DMS 273 treated with DMSO at 0.1 percent for 48 hours (cell line): ENCODE measurements around the gene RS1.

Experiments
- DNase-seq: peaks from one replicate; lab custom pipeline; 2025; lab: John Stamatoyannopoulos, UW

The RS1 gene

GRCh38 chrX:18668071-18668835 lies 3.7 kb downstream of the RS1 start:
- no peak for DNase-seq

DNA sequence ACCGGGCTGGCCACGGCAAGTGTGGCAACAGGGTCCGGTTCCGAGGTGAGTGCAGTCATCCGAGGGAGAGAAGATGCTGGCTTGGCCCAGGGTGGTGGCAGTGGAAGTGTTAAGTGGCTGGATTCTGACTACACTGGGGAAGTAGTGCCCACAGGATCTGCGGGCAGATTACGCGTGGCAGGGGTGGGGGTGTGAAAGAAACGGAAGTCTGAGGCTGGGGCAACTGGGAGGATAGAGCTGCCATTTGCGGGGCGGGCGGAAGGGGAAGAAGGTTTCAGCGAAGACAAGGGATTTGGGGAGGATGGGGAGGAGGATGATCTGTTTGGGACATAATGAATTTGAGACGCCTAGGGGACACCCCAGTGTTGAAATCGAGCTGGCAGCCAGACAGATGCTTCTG lies 5.3 kb downstream of the RS1 start:
- no peak for DNase-seq

DNA sequence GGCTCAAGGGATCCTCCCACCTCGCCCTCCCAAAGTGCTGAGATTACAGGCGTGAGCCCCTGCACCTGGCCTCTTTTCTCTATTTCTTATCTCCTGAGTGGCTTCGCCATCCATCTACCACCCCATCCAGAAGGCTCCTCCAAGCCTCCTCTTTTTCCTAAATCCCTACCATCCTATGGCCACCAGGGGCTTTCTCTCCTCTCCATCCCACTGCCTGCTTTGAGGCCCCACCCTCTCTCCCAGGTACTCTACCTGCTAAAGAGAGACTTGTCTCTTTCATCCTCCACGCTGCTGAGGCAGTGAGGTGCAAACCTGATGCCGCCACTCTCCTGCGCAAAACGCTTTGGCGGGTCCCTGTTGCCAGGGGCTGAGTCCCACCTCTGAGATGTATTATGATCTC lies 7.0 kb downstream of the RS1 start:
- no peak for DNase-seq

GRCh38 chrX:18661273-18661672 lies 10.6 kb downstream of the RS1 start:
- no peak for DNase-seq

- no peak for DNase-seq
These were observed 16.8 kb downstream of the RS1 start for GRCh38 chrX:18654875-18655836.

- DNase-seq, result no peak
These were observed 19.3 kb downstream of the RS1 start for GRCh38 chrX:18652636-18653035.

DNA sequence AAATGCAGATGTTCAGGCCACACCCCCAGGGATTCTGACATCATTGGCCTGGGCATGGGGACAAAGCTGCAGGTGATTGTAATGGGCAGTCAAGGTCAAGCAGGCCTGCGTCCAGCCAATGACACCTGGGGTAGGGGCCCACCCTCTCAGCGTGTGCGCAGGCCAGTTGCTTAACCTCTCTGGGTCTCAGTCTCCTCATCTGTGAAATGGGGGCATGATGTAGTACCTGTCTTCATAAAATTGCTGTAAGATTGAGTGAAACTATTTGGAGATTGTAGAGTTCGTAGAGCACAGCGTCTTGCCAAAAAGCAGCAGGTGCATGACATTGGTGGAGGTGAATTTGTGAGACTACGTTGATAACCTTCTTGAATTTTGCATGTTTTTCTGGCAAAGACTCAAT lies 21.2 kb downstream of the RS1 start:
- DNase-seq, result no peak

GRCh38 chrX:18649498-18649951 lies 22.4 kb downstream of the RS1 start:
- DNase-seq, result no peak

GRCh38 chrX:18647621-18648020 lies 24.3 kb downstream of the RS1 start:
- no peak for DNase-seq

GRCh38 chrX:18643853-18644252 lies 28.1 kb downstream of the RS1 start:
- no peak for DNase-seq

- no peak for DNase-seq
These were observed 28.7 kb downstream of the RS1 start for GRCh38 chrX:18643243-18643642.

DNA sequence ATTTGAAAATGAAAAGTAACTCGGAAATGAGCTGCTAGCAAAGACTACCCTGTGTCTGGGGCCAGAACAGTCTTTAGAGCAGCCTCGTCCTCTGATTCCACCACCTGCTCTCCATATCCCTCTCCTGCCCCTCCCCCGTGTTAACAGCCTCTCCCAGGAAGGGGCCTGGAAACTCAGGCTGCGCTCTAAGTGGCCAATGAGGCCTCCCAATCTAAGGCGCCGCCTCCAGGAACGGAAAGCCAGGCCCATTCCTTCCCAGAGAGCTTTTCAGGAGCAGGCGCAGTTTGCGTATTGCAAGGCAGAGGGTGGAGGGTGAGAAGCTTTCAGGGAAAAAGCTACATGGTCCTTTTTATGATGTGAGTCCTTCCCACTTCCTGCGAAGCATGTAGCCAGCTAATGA lies 31.2 kb downstream of the RS1 start:
- DNase-seq, result no peak

DNA sequence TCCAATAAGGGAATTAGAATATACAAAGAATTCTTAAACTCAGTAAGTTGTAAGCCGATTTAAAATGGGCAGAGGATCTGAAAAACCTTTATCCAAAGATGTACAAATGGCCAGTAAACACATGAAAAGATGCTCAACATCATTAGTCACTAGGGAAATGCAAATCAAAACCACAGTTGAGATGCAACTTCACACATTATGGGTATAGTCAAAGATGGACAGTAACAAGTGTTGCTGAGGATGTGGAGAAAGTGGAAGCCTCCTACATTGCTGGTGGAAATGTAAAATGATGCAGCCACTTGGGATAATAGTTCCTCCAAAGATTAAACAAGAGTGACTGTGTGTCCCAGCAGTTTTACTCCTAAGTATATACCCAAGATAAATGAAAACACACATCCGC lies 32.6 kb downstream of the RS1 start:
- no peak for DNase-seq

DNA sequence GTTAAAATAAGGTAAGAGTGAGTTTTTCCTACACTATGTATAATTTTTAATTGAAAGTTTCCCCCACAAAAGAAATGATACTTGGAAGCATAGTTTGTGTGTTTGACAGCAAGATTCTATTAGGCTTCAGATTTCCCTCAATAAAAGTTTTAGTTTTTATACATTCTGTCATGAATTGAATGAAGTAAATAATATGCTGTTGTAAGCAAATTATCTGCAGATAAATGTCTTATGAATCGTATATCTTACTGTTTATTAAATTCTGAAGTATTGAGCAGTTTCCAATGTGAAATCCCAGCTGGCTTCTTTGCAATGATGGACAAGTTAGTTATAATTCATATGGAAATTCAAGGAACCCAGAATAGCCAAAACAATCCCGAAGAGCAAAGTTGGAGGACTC lies 33.5 kb downstream of the RS1 start:
- DNase-seq, result no peak

GRCh38 chrX:18630934-18631333 lies 41.0 kb downstream of the RS1 start:
- no peak for DNase-seq

- DNase-seq, result no peak
These were observed 47.3 kb downstream of the RS1 start for GRCh38 chrX:18624599-18624998.

DNA sequence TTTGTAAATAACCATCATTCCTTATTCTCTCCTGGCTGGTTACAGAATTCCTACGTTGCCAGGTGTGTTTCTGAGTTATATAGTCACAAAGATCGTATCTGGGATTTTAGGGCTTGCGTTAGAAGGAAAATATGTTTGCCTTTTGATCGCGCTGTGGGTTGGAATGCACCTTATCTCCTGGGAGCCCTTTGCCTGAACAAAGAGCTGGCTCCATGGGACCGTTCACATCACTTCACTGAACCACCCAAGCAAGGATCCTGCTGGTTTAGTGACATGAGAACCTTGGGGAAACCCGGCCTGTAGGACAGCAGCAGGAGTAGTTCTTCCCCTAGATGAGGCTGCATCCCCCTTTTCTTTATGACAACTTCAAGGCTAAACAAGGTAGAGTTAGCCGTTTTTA lies 51.6 kb downstream of the RS1 start:
- DNase-seq, result no peak

- DNase-seq, result no peak
These were observed 52.6 kb downstream of the RS1 start for GRCh38 chrX:18619288-18619687.

- DNase-seq, result no peak
These were observed 54.5 kb downstream of the RS1 start for GRCh38 chrX:18617407-18617750.

DNA sequence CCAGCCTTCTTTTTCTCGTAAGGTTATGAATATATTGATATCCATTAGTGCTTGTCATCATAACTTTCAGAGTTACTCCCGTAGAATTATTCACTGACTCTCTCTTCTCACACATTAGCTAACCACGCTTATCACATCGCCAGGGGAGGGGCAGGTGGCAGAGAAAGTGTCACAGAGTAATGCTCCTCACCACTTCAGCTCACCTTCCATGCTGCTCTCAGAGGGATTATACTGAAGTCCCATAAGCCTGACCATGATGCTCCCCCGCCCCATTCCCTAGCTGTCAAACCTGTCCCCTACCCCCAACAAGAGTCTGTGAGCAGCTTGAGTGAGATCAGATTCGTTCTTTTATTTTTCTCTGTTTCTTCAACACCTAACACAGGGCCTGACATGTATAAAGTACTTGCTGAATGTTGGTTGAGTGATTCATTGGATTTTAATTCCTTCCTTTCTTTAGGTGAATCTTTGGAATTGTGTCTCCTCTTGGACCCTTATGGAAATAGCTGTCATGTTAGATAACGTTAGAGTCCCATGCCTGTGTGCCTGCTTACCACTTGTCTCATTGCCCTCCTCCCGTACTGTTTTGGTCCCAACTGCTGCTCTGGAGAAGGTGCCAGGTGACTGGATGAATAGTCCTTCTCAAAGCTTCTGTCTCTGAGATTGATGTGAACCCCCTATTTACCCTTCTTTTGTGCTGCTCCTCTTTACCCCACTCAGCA lies 55.1 kb downstream of the RS1 start:
- no peak for DNase-seq

- DNase-seq, result no peak
These were observed 57.8 kb downstream of the RS1 start for GRCh38 chrX:18613930-18614639.

- DNase-seq, result no peak
These were observed 63.9 kb downstream of the RS1 start for GRCh38 chrX:18607966-18608365.
